ENCODE data around the gene ANAPC2.

Gene ANAPC2

DNA sequence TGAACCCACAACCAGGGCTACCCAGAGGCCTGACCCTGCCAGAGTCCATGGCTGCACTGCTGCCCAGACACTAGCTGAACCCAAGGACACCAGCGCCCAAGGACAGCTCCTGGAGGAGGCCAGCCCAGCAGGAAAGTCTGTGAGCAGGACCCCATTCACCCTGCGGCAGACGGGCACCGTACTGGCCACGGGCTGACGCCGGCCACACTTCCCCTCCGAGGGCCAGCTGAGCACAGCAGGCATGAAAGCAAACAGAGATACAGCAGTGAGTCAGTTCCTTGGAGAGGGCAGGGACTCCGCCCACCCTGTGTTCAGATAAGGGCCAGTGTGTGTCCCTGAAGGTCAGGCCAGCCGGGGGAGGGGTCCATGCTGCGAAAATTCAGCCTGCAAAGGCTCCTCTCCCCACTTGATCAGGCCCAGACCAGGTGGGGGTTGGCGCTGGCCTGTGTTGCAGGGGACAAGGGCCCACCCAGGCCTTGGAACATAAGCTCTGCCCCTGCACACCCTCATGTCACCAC lies 30.5 kb upstream of the ANAPC2 start:
- Histone ChIP-seq H3K9me3 (ENCODE audit: control insufficient read depth in 2 of 2, low read length in 2 of 2) (no peaks in the 10 kb centered on the region), H3K27me3 (ENCODE audit: control insufficient read depth in 1 of 2, insufficient read depth in 2 of 2, low read length in 2 of 2) (no peaks in the 10 kb centered on the region), H3K27ac (ENCODE audit: low read length) (no peak overlapping the region), H3K9ac (ENCODE audit: low read length in 2 of 2) (no peak overlapping the region), H3K36me3 (ENCODE audit: control insufficient read depth in 2 of 2, insufficient read depth in 2 of 2, low read length in 2 of 2) (no peaks in the 10 kb centered on the region), H3K4me1 (ENCODE audit: control insufficient read depth, insufficient read depth, low read length) (peaks cover 16% of the 10 kb centered on the region), H3K4me3 (ENCODE audit: low read length in 2 of 2) (no peak overlapping the region)

DNA sequence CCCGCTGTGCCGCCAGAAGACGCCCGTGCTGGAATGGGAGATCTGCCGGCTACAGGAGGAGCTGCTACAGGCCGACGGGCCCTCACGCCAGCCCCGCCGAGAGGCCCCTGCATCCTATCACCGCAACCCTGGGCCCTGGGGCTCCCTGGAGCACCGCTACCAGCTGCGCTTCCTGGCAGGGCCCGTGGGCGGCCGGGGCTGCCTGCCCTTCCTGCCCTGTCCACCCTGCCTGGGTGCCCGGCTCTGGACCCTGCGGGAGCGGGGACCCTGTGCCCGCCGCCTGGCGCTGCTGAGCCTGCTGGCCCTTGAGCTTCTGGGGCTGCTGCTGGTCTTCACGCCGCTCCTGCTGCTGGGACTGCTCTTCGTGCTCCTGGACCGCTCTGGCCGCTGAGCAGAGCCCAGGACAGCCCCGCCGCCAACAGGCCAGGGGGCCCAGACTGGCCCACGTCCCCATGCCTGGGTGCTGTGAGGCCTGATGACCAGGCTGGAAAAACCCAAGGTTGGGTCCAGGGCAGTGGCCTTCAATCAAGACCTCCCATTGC lies 29.9 kb upstream of the ANAPC2 start:
- Histone ChIP-seq H3K9me3 (ENCODE audit: control insufficient read depth in 2 of 2, low read length in 2 of 2) (no peaks in the 10 kb centered on the region), H3K4me1 (ENCODE audit: control insufficient read depth, insufficient read depth, low read length) (peaks cover 13% of the 10 kb centered on the region), H3K27me3 (ENCODE audit: control insufficient read depth in 1 of 2, insufficient read depth in 2 of 2, low read length in 2 of 2) (no peaks in the 10 kb centered on the region), H3K36me3 (ENCODE audit: control insufficient read depth in 2 of 2, insufficient read depth in 2 of 2, low read length in 2 of 2) (no peaks in the 10 kb centered on the region), H3K4me3 (ENCODE audit: low read length in 2 of 2) (no peak overlapping the region), H3K27ac (ENCODE audit: low read length) (no peak overlapping the region), H3K9ac (ENCODE audit: low read length in 2 of 2) (no peak overlapping the region)

DNA sequence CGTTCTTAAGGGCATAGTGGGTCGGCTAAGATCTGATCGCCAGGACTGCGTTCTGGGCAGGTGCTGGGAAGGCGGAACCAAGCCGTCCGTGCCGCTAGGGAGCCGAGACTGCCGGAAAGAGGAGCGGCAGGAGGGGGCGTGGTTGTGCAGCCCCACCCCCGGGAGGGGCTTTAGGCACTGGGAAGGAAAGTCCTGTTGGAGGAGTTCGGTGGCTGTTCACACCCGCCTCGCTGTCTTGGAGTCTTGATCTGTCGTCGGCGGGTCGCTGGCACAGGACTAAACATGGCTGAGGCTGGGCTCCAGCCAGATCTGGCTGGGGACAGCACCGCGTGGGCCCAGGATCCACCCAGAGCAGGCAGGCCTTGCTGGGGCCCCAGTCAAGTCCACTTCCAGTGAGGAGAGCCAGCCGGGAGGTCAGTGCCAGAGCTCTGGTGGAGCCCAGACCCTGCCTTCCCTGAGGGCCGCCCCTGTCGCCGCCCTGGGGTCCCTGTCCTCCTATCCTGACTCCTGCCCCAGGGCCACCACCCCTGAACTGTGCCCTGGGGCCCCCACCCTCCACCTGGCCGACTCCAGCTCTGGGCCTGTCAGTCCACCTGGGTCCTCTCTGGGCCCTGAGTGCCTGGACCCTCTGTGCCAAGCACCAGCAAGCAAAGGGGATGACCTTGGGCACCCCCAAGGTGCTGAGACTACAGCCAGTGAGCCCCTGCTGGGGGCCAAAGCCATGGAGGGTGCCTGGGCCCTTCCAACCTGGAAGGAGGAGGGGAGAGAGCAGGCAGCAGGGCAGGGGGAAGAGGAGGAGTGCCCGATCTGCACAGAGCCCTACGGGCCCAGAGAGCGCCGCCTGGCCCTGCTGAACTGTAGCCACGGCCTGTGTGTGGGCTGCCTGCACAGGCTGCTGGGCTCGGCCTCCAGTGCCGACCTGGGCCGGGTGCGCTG lies 29.2 kb upstream of the ANAPC2 start:
- peaks cover 6% of the 10 kb centered on the region for H3K4me1 ChIP-seq (ENCODE audit: control insufficient read depth, insufficient read depth, low read length)
- H3K36me3 ChIP-seq (ENCODE audit: control insufficient read depth in 2 of 2, insufficient read depth in 2 of 2, low read length in 2 of 2) = no peaks in the 10 kb centered on the region
- no peaks in the 10 kb centered on the region for H3K9me3 ChIP-seq (ENCODE audit: control insufficient read depth in 2 of 2, low read length in 2 of 2)
- peak overlapping the region in 1 of 2 donors; percentile 15 for H3K4me3 ChIP-seq (ENCODE audit: low read length in 2 of 2)
- no peak overlapping the region for H3K27ac ChIP-seq (ENCODE audit: low read length)
- H3K9ac ChIP-seq (ENCODE audit: low read length in 2 of 2) = no peak overlapping the region
- H3K27me3 ChIP-seq (ENCODE audit: control insufficient read depth in 1 of 2, insufficient read depth in 2 of 2, low read length in 2 of 2) = no peaks in the 10 kb centered on the region

DNA sequence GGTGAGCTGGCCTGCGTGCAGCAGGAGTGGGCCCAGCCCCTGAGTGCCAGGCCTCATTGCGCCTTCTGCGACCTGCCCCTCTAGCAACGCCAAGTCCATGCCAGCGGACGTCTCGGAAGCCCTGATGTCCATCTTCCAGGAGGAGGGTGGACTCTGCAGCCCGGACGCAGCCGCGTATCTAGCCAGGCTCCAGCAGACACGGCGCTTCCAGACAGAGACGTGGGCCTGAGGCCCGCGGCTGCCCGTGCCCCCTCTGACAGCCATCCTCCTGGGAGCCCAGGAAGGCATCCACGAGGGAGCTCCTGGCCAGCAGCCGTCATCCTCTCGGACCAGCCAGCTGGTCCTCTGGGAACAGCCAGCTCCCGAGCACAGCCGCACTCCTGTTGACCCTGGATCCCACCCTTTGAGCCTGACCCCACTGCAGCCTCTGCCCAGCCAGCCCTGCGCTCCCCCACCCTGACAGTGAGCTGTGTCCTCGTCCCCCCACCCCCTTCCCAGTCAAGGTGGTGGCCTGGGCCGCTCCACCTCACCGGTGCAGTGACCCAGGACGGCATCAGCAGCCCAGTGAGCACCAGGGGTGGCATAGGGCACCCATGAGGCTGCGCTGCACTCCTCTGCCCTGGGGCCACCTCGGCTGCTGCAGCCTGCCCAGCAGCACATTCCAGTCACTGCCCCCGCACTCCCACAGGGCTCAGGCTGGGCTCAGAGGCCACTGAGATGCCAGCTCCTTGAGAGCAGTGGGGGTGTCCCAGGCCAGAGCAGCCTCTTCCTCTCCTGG lies 28.0 kb upstream of the ANAPC2 start:
- Histone ChIP-seq H3K9me3 (ENCODE audit: control insufficient read depth in 2 of 2, low read length in 2 of 2) (no peaks in the 10 kb centered on the region), H3K4me1 (ENCODE audit: control insufficient read depth, insufficient read depth, low read length) (peaks cover under 1% of the 10 kb centered on the region), H3K4me3 (ENCODE audit: low read length in 2 of 2) (no peak overlapping the region), H3K27me3 (ENCODE audit: control insufficient read depth in 1 of 2, insufficient read depth in 2 of 2, low read length in 2 of 2) (no peaks in the 10 kb centered on the region), H3K27ac (ENCODE audit: low read length) (no peak overlapping the region), H3K9ac (ENCODE audit: low read length in 2 of 2) (no peak overlapping the region), H3K36me3 (ENCODE audit: control insufficient read depth in 2 of 2, insufficient read depth in 2 of 2, low read length in 2 of 2) (no peaks in the 10 kb centered on the region)

DNA sequence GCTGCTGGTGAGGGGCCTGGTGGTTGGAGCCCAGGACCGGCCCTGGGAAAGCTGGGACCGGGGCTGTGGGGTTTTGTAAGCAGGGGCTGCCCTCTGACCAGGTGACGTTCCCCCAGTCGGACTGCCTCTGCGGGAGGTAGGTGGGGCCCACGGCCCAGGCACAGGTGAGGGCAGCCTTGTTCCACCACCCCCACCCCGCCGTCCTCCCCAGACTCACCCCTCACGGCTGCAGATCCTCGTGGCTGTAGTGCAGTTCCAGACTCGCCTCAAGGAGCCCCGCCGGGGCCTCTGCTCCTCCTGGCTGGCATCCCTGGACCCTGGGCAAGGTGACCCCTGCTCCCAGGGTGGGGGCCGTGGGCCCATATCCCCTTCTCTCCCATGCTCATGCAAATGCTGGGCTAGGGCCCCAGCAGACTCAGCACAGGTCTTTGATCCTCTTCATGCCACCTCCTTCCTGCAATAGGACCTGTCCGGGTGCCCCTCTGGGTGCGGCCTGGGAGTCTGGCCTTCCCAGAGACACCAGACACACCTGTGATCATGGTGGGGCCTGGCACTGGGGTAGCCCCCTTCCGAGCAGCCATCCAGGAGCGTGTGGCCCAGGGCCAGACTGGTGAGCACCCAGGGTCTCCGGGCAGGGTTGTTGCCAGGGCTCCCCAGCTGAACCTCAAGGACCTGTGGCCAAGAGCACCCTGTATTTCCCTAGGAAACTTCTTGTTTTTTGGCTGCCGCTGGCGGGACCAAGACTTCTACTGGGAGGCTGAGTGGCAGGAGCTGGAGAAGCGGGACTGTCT lies 27.0 kb upstream of the ANAPC2 start:
- H3K4me1 ChIP-seq (ENCODE audit: control insufficient read depth, insufficient read depth, low read length) = no peaks in the 10 kb centered on the region
- no peaks in the 10 kb centered on the region for H3K27me3 ChIP-seq (ENCODE audit: control insufficient read depth in 1 of 2, insufficient read depth in 2 of 2, low read length in 2 of 2)
- H3K27ac ChIP-seq (ENCODE audit: low read length) = no peak overlapping the region
- no peaks in the 10 kb centered on the region for H3K9me3 ChIP-seq (ENCODE audit: control insufficient read depth in 2 of 2, low read length in 2 of 2)
- H3K9ac ChIP-seq (ENCODE audit: low read length in 2 of 2) = no peak overlapping the region
- H3K36me3 ChIP-seq (ENCODE audit: control insufficient read depth in 2 of 2, insufficient read depth in 2 of 2, low read length in 2 of 2) = no peaks in the 10 kb centered on the region
- H3K4me3 ChIP-seq (ENCODE audit: low read length in 2 of 2) = no peak overlapping the region

DNA sequence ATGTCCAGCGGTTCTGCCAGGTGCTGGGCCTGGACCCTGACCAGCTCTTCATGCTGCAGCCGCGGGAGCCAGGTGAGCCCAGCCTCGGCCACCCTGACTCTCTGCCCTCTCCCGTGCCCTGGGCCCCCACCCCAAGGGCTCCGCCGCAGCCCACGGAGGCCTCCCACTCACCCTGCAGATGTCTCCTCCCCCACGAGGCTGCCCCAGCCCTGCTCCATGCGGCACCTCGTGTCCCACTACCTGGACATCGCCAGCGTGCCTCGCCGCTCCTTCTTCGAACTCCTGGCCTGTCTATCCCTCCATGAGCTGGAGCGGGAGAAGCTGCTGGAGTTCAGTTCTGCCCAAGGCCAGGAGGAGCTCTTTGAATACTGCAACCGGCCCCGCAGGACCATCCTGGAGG lies 26.3 kb upstream of the ANAPC2 start:
- H3K9me3 ChIP-seq (ENCODE audit: control insufficient read depth in 2 of 2, low read length in 2 of 2) = no peaks in the 10 kb centered on the region
- no peaks in the 10 kb centered on the region for H3K36me3 ChIP-seq (ENCODE audit: control insufficient read depth in 2 of 2, insufficient read depth in 2 of 2, low read length in 2 of 2)
- H3K27ac ChIP-seq (ENCODE audit: low read length) = no peak overlapping the region
- H3K9ac ChIP-seq (ENCODE audit: low read length in 2 of 2) = no peak overlapping the region
- no peaks in the 10 kb centered on the region for H3K4me1 ChIP-seq (ENCODE audit: control insufficient read depth, insufficient read depth, low read length)
- no peaks in the 10 kb centered on the region for H3K27me3 ChIP-seq (ENCODE audit: control insufficient read depth in 1 of 2, insufficient read depth in 2 of 2, low read length in 2 of 2)
- H3K4me3 ChIP-seq (ENCODE audit: low read length in 2 of 2) = no peak overlapping the region

DNA sequence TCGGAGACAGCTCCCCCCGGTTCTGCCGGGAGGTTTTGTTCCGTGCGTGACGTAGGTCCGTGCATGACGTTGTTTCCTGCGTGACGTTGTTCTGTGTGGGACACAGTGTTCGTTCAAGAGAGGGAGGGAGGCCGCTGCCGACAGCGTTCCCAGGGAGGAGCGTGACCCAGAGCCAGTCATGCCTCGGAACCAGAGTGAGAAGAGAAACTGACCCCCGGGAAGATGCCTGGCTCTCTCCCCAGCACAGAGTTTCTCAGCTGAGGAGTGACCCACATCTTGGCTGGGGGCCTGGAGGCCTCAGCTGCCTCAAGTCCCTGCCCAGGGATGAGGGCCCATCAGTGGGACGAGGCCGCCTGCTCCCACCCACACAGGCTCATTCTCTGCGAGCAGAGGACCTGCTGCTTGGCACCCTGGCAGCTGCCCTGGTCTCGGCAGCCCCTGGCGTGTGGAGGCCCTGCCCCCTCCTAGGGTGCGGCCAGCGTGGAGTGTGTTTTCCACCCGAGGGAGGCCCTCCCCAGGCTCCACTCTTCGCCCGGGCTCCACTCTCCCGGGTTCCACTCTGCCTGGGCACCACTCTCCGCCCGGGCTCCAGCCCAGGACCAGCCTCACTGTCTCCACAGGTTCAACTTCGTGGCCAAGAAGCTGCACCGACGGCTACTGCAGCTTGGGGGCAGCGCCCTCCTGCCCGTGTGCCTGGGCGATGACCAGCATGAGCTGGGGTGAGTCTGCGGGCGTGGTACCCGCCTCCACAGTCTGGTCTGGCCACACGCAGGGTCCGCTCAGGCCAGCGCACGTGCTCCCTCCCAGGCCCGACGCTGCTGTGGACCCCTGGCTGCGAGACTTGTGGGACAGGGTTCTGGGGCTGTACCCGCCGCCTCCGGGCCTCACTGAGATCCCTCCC lies 25.1 kb upstream of the ANAPC2 start:
- Histone ChIP-seq H3K27ac (ENCODE audit: low read length) (no peak overlapping the region), H3K4me1 (ENCODE audit: control insufficient read depth, insufficient read depth, low read length) (no peaks in the 10 kb centered on the region), H3K9me3 (ENCODE audit: control insufficient read depth in 2 of 2, low read length in 2 of 2) (no peaks in the 10 kb centered on the region), H3K27me3 (ENCODE audit: control insufficient read depth in 1 of 2, insufficient read depth in 2 of 2, low read length in 2 of 2) (no peaks in the 10 kb centered on the region), H3K9ac (ENCODE audit: low read length in 2 of 2) (no peak overlapping the region), H3K4me3 (ENCODE audit: low read length in 2 of 2) (no peak overlapping the region), H3K36me3 (ENCODE audit: control insufficient read depth in 2 of 2, insufficient read depth in 2 of 2, low read length in 2 of 2) (no peaks in the 10 kb centered on the region)

DNA sequence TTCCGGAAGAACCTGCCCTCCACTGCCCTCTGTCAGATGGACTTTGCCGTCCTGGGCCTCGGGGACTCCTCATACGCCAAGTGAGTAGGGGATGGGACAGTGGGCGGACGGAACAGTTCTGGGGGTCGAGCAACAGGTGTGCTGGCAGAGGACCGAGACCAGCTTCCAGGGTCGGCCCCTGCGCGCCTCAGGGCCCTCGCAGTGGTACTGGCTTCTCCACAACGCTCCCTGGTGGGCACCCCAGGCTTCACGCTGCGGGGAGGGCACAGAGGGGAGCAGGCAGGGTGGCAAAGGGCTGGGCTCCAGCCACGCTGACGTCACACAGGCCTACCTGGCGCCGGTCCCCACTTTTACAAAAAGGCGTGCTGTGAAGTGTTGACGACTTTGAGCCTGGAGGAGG lies 24.2 kb upstream of the ANAPC2 start:
- Histone ChIP-seq H3K36me3 (ENCODE audit: control insufficient read depth in 2 of 2, insufficient read depth in 2 of 2, low read length in 2 of 2) (no peaks in the 10 kb centered on the region), H3K27ac (ENCODE audit: low read length) (no peak overlapping the region), H3K4me1 (ENCODE audit: control insufficient read depth, insufficient read depth, low read length) (no peaks in the 10 kb centered on the region), H3K9me3 (ENCODE audit: control insufficient read depth in 2 of 2, low read length in 2 of 2) (no peaks in the 10 kb centered on the region), H3K4me3 (ENCODE audit: low read length in 2 of 2) (no peak overlapping the region), H3K27me3 (ENCODE audit: control insufficient read depth in 1 of 2, insufficient read depth in 2 of 2, low read length in 2 of 2) (no peaks in the 10 kb centered on the region), H3K9ac (ENCODE audit: low read length in 2 of 2) (no peak overlapping the region)

DNA sequence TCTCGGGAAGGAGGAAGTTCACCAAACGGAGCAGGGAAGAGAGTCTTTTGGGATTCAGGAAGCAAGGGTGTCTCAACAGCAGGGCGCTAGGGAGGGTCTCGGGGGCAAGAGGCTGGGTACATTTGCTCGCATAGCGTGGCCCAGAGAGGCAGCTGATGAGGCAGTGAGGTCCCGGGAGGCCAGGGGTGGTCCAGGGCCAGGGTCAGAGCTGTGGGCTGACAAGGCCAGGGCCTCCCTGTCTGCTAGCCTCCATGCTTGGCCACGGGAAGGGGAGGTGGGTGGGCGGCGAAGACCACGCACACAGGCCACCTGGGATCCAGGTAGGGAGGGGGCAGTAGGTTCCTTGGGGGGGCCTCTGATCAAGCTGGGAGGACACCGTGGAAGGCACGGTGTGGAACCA lies 23.2 kb upstream of the ANAPC2 start:
- Histone ChIP-seq H3K4me1 (ENCODE audit: control insufficient read depth, insufficient read depth, low read length) (peaks cover 3% of the 10 kb centered on the region), H3K4me3 (ENCODE audit: low read length in 2 of 2) (no peak overlapping the region), H3K9ac (ENCODE audit: low read length in 2 of 2) (no peak overlapping the region), H3K27me3 (ENCODE audit: control insufficient read depth in 1 of 2, insufficient read depth in 2 of 2, low read length in 2 of 2) (no peaks in the 10 kb centered on the region), H3K36me3 (ENCODE audit: control insufficient read depth in 2 of 2, insufficient read depth in 2 of 2, low read length in 2 of 2) (no peaks in the 10 kb centered on the region), H3K9me3 (ENCODE audit: control insufficient read depth in 2 of 2, low read length in 2 of 2) (no peaks in the 10 kb centered on the region), H3K27ac (ENCODE audit: low read length) (no peak overlapping the region)

Measured in stomach smooth muscle (tissue), 2 donors.